HG03558 (cell line): Measurements from ENCODE around the gene TMEM108.
A peak's percentile ranks its signal among the peaks of the same experiment; 100 is the strongest.

Source experiments
- ATAC-seq: cut with Tn5 transposase; IDR thresholded peaks from one replicate; pipeline ENCODE4 v1.9.1; 2021; ENCODE audit warnings: moderate number of reproducible peaks; ENCODE audit not compliant: unreplicated experiment; ENCODE audit errors: extremely low read depth

Gene TMEM108

DNA sequence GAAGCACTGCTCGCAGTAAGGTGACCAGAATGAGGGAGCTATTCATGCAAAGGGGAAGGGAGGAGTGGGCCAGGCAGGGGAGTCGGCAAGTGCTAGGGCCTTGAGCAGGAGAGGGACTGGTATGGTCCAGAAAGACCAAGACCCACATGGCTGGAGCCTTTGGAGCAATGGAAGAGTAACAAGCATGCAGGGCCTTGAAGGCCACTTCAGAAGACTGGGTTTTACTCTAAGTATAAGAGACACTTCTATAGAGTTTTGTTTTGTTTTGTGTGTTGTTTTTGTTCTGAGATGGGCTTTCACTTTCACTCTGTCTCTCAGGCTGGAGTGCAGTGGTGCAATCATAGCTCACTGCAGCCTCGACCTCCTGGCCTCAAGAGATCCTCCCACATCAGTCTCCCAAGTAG, 403.7 kb downstream of the TMEM108 start:
- ATAC-seq = peak; percentile 62

DNA sequence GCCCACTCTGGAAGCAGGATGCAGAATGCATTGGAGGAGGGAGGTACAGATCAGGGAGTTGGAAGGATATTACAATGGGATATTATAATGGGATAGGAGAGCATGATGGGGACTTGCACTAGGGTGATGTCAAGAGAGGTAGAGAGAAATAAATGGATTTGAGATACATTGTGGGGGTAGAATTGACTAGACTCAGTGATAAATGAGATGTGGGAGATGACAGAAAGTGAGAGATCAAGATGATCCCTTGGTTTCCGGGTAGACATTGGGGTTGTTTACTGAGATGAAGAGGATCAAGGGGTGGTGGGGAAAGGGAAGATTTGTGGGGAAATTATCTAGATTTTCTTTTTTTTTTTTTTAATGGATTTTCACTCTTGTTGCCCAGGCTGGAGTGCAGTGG, 404.3 kb downstream of the TMEM108 start:
- ATAC-seq = no peak

DNA sequence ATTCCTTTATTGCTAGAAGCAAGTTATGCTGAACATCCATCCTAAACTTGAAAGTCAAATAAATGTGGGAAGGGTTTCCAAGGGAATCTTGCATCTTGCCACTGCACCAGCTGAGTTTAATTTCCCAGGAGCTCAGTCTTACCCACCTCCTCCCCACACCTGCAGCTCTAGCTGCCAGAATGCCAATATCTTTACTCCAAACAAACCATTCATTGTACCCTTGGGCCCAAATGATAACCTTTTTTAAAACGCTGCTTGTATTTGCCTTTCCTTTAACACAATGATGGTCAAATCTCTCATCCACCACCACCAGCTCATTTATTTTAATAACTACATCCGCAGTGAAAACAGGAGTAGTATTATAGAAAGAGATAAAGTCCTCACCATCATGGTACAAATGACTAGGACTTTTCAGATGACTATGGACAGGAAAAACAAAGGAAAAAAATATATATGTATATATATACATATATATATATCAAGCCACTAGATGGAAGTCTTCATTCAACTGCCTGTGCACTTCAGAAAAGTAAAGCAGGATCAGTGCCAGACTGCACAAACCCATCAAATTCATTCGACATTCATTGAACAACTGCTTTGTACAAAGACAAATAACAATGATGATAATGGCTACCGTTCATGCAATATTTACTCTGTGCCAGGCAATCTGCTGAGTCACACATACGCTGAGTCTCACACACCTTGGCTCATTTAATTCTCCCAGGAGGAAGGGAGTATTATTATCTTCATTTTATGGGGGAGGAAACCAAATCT, 405.6 kb downstream of the TMEM108 start:
- no peak for ATAC-seq

DNA sequence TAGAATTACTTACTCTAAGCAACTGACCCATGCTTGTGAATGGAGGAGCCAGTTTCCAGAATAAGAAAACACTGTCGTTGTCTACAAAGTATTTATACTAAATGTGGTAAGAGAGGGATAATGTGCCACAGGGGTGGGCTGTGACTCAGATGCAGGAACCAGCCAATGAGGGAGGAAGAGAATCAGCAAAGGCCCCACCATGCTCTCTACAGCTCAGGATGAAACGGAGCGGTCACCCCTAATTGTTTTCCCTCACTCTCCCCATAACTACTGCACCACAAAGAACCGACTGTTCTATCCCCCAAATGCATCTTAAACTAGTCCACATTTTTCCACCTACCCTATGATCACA, 406.2 kb downstream of the TMEM108 start:
- ATAC-seq = no peak

DNA sequence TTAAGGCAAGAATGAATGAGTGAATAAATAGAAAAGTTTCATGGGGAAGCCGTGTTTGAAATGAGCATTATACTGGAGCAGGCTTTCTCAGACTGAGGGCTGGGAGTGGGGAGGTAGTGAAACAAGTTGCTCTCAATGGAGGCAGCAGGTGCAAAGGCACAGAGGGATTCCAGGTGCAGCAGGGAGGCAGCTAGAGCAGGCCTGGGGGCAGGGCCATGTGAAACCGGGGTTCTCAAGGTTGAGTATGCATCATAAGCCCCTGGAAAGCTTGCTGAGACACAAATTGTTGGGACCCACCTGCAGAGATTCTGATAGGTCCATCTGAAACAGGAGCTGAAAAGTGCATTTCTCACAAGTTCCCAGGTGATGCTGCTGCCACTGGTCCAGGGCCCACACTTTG, 406.9 kb downstream of the TMEM108 start:
- no peak for ATAC-seq
